Memory B cell (primary cell): ENCODE results near the gene PPP2R2B.
A peak's percentile ranks its signal among the peaks of the same experiment; 100 is the strongest.

Experiments
- ATAC-seq: fragments of 150-1000 bp; cut with Tn5 transposase; 2 replicates; pipeline ENCODE4 v1.10.0; 2021; ENCODE audit warnings: low read depth, mild to moderate bottlenecking, moderate library complexity
- DNase-seq, 2 donors: peaks; one replicate each; pipeline ENCODE4 v3.0.0; 2022; ENCODE audit warnings: low spot score in 2 of 2
- H3K27ac Mint-ChIP-seq: one replicate; pipeline ENCODE4 v1.8.0; 2022; ENCODE audit warnings: mild to moderate bottlenecking, moderate library complexity, mixed read lengths
- H3K27me3 Mint-ChIP-seq: one replicate; pipeline ENCODE4 v1.8.0; 2022; ENCODE audit warnings: mixed read lengths
- H3K36me3 Mint-ChIP-seq: one replicate; pipeline ENCODE4 v1.8.0; 2022; ENCODE audit warnings: mild to moderate bottlenecking, mixed read lengths
- H3K4me1 Mint-ChIP-seq: one replicate; pipeline ENCODE4 v1.8.0; 2022; ENCODE audit warnings: mixed read lengths
- H3K4me3 Mint-ChIP-seq: one replicate; pipeline ENCODE4 v1.8.0; 2022; ENCODE audit warnings: mild to moderate bottlenecking, moderate library complexity, mixed read lengths
- H3K9me3 Mint-ChIP-seq: one replicate; pipeline ENCODE4 v1.8.0; 2022; ENCODE audit warnings: mixed read lengths

Gene PPP2R2B

DNA sequence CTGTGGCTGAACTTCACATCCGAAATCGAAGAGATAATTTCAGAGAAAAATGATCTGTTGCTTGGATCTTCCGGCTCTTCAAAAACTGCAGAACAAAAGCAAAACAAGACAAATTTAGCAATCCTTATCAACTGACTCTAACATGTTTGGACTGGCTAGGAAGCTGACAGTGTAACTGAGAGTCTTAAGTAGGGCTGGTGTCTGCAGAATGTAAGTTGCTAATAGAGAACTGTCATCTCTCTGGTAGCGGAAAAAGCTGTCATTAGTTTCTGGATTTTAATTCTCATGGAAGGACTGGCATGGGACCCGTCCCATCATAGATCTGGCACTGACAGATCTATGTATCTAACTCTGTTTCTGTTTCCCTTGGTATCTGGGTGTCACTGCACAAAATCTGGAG lies 278.2 kb downstream of the PPP2R2B start:
- Mint-ChIP-seq H3K4me1 (no peaks in the 10 kb centered on the region), H3K27me3 (peaks cover 2% of the 10 kb centered on the region), H3K27ac (no peak overlapping the region), H3K9me3 (no peaks in the 10 kb centered on the region), H3K4me3 (no peak overlapping the region), H3K36me3 (no peaks in the 10 kb centered on the region)
- no peak for ATAC-seq
- DNase-seq, result no peak

DNA sequence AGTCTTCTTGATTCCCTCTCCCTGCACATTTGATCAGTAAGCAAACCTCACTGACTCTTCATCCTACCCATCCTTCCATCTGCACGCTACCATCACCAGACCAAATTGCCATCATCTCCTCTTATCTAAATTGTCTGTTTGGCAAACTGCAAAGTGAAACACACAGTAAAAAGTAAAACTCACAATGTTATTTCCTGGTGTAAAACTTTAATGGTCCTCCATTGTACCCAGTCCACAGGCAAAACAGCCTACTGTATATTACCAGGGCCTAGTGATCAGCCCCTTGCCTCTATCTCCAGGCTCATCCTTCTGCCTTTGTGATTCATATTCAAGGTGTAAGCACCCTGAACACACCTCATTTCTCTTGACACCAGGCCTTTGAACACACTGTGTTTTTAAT lies 279.3 kb downstream of the PPP2R2B start:
- H3K36me3 Mint-ChIP-seq, result no peaks in the 10 kb centered on the region
- H3K4me1 Mint-ChIP-seq, result no peaks in the 10 kb centered on the region
- no peak for ATAC-seq
- no peak overlapping the region for H3K4me3 Mint-ChIP-seq
- H3K27me3 Mint-ChIP-seq, result peaks cover 2% of the 10 kb centered on the region
- H3K27ac Mint-ChIP-seq, result no peak overlapping the region
- no peak for DNase-seq
- H3K9me3 Mint-ChIP-seq, result no peaks in the 10 kb centered on the region

GRCh38 chr5:146595088-146595487 lies 283.5 kb downstream of the PPP2R2B start:
- Mint-ChIP-seq H3K36me3 (no peaks in the 10 kb centered on the region), H3K4me3 (no peak overlapping the region), H3K4me1 (no peaks in the 10 kb centered on the region), H3K27ac (no peak overlapping the region), H3K9me3 (no peaks in the 10 kb centered on the region), H3K27me3 (no peaks in the 10 kb centered on the region)
- DNase-seq (no peak), ATAC-seq (no peak)

- Mint-ChIP-seq H3K27ac (no peak overlapping the region), H3K9me3 (no peaks in the 10 kb centered on the region), H3K4me3 (no peak overlapping the region), H3K36me3 (no peaks in the 10 kb centered on the region), H3K4me1 (no peaks in the 10 kb centered on the region), H3K27me3 (no peaks in the 10 kb centered on the region)
- DNase-seq (no peak), ATAC-seq (no peak)
These were observed 286.2 kb downstream of the PPP2R2B start for GRCh38 chr5:146592352-146592751.

GRCh38 chr5:146589028-146589345 lies 289.6 kb downstream of the PPP2R2B start:
- no peaks in the 10 kb centered on the region for H3K9me3 Mint-ChIP-seq
- H3K4me1 Mint-ChIP-seq, result no peaks in the 10 kb centered on the region
- no peak for DNase-seq
- no peak for ATAC-seq
- no peaks in the 10 kb centered on the region for H3K27me3 Mint-ChIP-seq
- H3K36me3 Mint-ChIP-seq, result no peaks in the 10 kb centered on the region
- H3K4me3 Mint-ChIP-seq, result no peak overlapping the region
- no peak overlapping the region for H3K27ac Mint-ChIP-seq

GRCh38 chr5:146588331-146589027 lies 290.1 kb downstream of the PPP2R2B start:
- ATAC-seq (no peak), DNase-seq (no peak)
- H3K4me3 Mint-ChIP-seq, result no peak overlapping the region
- no peak overlapping the region for H3K27ac Mint-ChIP-seq
- no peaks in the 10 kb centered on the region for H3K4me1 Mint-ChIP-seq
- H3K9me3 Mint-ChIP-seq, result no peaks in the 10 kb centered on the region
- peaks cover 3% of the 10 kb centered on the region for H3K27me3 Mint-ChIP-seq
- H3K36me3 Mint-ChIP-seq, result no peaks in the 10 kb centered on the region

- H3K36me3 Mint-ChIP-seq, result no peaks in the 10 kb centered on the region
- no peak overlapping the region for H3K27ac Mint-ChIP-seq
- H3K4me1 Mint-ChIP-seq, result no peaks in the 10 kb centered on the region
- DNase-seq (no peak), ATAC-seq (no peak)
- H3K4me3 Mint-ChIP-seq, result no peak overlapping the region
- peaks cover 3% of the 10 kb centered on the region for H3K27me3 Mint-ChIP-seq
- H3K9me3 Mint-ChIP-seq, result no peaks in the 10 kb centered on the region
These were observed 291.8 kb downstream of the PPP2R2B start for GRCh38 chr5:146586752-146587151.

DNA sequence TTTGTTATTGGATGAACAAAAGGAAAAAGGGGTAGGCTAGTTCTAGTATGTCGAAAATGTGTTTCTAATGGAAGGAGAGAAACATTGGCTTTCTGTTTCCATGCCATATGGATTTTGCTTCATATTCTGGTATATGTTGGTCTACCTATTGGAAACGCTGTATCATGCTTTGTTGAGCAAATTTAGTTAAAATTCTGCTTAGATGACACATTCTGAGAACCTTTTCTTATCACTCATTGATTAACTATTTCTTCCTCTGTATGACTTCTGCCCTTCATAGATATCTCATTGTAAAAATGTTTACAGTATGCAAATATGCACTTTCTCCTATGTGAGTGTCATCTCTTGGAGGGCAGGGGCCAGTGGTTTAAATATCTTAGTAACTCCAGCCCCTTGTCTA lies 293.8 kb downstream of the PPP2R2B start:
- ATAC-seq, result no peak
- Mint-ChIP-seq H3K4me1 (no peaks in the 10 kb centered on the region), H3K9me3 (peaks cover 1% of the 10 kb centered on the region), H3K27ac (no peak overlapping the region), H3K27me3 (peaks cover 4% of the 10 kb centered on the region), H3K36me3 (no peaks in the 10 kb centered on the region), H3K4me3 (no peak overlapping the region)
- no peak for DNase-seq

- no peak for ATAC-seq
- H3K27me3 Mint-ChIP-seq, result peaks cover 9% of the 10 kb centered on the region
- H3K4me1 Mint-ChIP-seq, result no peaks in the 10 kb centered on the region
- peaks cover 6% of the 10 kb centered on the region for H3K9me3 Mint-ChIP-seq
- DNase-seq, result no peak
- H3K4me3 Mint-ChIP-seq, result no peak overlapping the region
- H3K27ac Mint-ChIP-seq, result no peak overlapping the region
- no peaks in the 10 kb centered on the region for H3K36me3 Mint-ChIP-seq
These were observed 296.4 kb downstream of the PPP2R2B start for GRCh38 chr5:146582051-146582596.

DNA sequence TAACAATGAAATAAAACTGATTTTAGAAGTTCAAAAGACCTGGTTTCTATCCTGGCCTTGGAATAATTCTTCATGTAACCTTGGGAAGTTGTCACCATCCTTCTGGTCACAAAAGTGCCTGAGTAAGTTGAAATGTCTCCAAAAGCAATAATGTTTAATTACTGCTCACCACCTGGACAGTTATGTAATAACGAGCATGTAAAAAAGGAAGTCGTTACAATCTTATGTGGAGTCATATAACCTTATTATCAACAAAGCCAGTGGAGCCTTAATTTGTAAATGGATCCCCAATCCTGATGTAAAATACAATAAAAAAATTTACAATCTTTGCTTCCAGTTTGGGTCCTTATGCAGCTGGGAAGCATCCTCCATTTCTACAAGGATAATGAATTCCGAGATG lies 298.3 kb downstream of the PPP2R2B start:
- no peak overlapping the region for H3K4me3 Mint-ChIP-seq
- H3K36me3 Mint-ChIP-seq, result no peaks in the 10 kb centered on the region
- no peaks in the 10 kb centered on the region for H3K4me1 Mint-ChIP-seq
- H3K27me3 Mint-ChIP-seq, result peaks cover 9% of the 10 kb centered on the region
- H3K27ac Mint-ChIP-seq, result no peak overlapping the region
- DNase-seq, result no peak
- no peak for ATAC-seq
- H3K9me3 Mint-ChIP-seq, result peaks cover 14% of the 10 kb centered on the region

DNA sequence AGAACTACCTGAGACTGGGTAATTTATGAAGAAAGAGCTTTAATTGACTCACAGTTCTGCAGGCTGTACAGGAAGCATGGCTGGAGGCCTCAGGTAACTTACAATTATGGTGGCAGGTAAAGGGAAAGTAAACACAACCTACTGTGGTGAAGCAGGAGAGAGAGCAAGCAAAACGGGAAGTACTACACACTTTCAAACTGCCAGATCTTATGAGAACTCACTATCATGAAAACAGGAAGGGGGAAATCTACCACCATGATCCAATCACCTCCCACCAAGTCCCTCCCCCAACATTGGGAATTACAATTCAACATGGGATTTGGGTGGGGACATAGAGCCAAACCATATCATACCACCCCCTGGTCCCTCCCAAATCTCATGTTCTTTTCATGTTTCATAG lies 303.8 kb downstream of the PPP2R2B start:
- Mint-ChIP-seq H3K36me3 (no peaks in the 10 kb centered on the region), H3K4me1 (no peaks in the 10 kb centered on the region), H3K4me3 (no peak overlapping the region), H3K27ac (no peak overlapping the region), H3K9me3 (peaks cover 16% of the 10 kb centered on the region), H3K27me3 (peaks cover 13% of the 10 kb centered on the region)
- DNase-seq (no peak), ATAC-seq (no peak)

- Mint-ChIP-seq H3K9me3 (peaks cover 1% of the 10 kb centered on the region), H3K4me1 (peaks cover 4% of the 10 kb centered on the region), H3K36me3 (no peaks in the 10 kb centered on the region), H3K4me3 (no peak overlapping the region), H3K27me3 (peaks cover 10% of the 10 kb centered on the region), H3K27ac (no peak overlapping the region)
- ATAC-seq, result no peak
- DNase-seq, result no peak
These were observed 310.4 kb downstream of the PPP2R2B start for GRCh38 chr5:146568161-146568560.

GRCh38 chr5:146565764-146566367 lies 312.7 kb downstream of the PPP2R2B start:
- no peaks in the 10 kb centered on the region for H3K36me3 Mint-ChIP-seq
- DNase-seq (no peak), ATAC-seq (peak; percentile 37)
- peaks cover 3% of the 10 kb centered on the region for H3K27me3 Mint-ChIP-seq
- no peak overlapping the region for H3K4me3 Mint-ChIP-seq
- H3K9me3 Mint-ChIP-seq, result no peaks in the 10 kb centered on the region
- H3K27ac Mint-ChIP-seq, result no peak overlapping the region
- peaks cover 4% of the 10 kb centered on the region for H3K4me1 Mint-ChIP-seq

- Mint-ChIP-seq H3K27ac (no peak overlapping the region), H3K36me3 (no peaks in the 10 kb centered on the region), H3K4me1 (peaks cover 4% of the 10 kb centered on the region), H3K9me3 (no peaks in the 10 kb centered on the region), H3K4me3 (no peak overlapping the region), H3K27me3 (peaks cover 6% of the 10 kb centered on the region)
- ATAC-seq (no peak), DNase-seq (no peak)
These were observed 314.4 kb downstream of the PPP2R2B start for GRCh38 chr5:146564007-146564762.
